GM21717 (cell line): ENCODE data around the gene C1orf122.

Source experiments
- ATAC-seq: cut with Tn5 transposase; IDR thresholded peaks from one replicate; pipeline ENCODE4 v1.9.1; 2021; ENCODE audit warnings: mild to moderate bottlenecking, moderate library complexity; ENCODE audit not compliant: unreplicated experiment

The C1orf122 gene

DNA sequence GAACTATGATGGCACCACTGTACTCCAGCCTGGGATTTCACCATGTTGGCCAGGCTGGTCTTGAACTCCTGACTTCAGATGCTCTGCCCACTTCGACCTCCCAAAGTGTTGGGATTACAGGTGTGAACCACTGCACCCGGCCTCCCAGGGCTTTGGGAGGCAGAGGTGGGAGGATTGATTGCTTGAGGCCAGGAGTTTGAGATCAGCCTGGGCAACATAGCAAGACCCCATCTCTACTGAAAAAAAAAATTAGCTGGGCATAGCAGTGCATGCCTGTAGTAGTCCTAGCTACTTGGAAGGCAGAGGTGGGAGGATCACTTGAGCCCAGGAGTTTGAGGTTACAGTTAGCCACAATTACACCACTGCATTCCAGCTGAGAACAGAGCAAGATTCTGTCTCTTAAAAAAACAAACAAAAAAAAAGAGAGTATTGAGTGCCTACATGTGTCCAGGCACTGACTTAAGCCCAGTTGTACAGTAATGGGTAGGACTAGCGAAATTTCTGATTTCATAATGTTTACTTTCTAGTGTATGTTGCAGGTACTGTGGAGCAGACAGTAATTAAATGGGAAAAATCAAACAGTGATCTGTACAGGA is 9.7 kb upstream of the C1orf122 start:
- no peak for ATAC-seq

DNA sequence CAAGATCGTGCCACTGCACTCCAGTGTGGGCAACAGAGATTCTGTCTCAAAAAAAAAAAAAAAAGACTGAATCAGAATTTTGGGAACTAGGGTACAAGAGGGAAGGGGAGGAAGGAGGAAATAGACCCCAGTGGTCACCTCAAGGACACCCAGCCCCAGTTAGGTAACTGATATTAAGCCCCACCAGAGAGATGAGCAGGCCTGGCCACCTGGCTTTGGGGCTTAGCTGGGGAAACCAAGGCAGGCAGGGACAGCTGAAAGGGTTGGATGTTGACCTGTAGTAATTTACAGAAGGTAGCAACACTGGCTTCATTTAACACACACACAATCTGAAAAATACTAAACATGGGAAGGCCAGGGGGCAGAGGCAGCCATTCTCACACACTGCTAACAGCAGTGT is 5.2 kb upstream of the C1orf122 start:
- no peak for ATAC-seq

GRCh38 chr1:37807220-37807554 is 403 bp upstream of the C1orf122 start:
- ATAC-seq: no peak

DNA sequence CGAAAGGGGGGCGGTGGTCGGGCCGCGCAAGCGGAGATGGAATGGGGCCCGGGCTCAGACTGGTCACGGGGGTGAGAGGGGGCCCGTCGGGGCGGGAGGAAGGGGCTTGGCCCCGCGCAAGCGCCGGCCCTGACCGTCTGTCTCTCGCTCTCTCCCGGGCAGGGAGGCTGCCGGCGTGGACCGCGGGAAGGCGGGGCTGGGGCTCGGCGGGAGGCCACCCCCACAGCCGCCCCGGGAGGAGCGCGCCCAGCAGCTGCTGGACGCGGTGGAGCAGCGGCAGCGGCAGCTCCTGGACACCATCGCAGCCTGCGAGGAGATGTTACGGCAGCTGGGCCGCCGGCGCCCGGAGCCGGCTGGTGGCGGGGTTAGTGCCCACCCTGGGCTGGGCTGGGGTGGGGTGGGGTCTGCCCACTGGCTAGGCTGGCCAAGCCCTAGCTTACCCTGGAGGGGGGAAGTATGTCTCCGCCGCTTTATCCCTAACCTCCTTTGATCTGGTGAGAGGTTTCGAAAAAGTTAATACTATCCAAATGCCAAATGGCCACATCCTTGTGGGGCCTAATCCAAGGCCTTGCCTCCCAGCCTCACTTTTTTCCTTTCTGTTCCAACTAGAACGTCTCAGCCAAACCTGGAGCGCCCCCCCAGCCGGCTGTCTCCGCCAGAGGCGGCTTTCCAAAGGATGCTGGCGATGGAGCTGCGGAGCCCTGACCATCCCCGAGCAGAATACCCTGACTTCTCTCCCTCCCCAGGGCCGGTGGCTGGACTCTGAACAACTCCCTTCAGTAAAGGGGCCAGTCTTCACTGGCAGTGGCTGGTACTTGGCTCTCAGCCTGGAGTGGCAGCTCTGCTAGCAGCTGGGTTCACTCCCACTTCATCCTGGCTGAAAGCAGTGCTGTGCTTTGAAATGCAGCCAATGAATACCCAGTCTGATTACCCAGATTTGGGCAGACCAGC is 1.1 kb downstream of the C1orf122 start:
- peak; percentile 21 for ATAC-seq

GRCh38 chr1:37809942-37810341 is 2.4 kb downstream of the C1orf122 start:
- no peak for ATAC-seq

DNA sequence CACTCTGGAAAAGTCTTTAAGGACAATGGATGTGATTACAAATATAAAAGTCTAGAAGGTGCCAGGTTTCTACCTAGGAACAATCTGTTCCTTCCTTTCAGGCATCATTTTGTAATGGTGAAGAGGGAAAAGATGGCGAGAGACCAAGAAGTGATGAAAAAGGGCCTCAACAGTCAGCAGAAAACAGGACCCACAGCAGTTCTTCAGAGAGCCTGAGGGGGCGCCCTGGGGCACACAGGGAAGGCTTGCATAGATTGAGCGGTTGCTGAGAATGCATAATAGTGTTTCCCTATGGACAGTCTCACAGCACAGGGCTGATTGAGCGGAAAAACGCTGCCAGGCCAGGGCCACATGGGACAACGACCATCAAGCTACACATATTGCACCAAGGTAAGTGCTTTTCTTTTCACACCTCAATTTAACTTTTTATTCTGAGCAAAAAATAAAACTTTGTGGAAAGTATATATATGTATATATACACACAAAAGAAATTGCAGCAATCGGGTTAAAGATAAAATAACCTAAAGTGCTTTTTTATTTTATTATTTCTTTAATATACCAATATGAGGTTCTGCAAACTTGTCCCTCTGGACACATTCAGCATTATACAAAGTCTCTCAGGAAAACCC is 3.6 kb downstream of the C1orf122 start:
- ATAC-seq: no peak

GRCh38 chr1:37813529-37814145 is 6.0 kb downstream of the C1orf122 start:
- ATAC-seq: no peak

GRCh38 chr1:37814252-37814651 is 6.7 kb downstream of the C1orf122 start:
- ATAC-seq: no peak

- no peak for ATAC-seq
Observed at GRCh38 chr1:37817481-37817880, 9.9 kb downstream of the C1orf122 start.

- no peak for ATAC-seq
Observed at GRCh38 chr1:37821481-37821880, 13.9 kb downstream of the C1orf122 start.

DNA sequence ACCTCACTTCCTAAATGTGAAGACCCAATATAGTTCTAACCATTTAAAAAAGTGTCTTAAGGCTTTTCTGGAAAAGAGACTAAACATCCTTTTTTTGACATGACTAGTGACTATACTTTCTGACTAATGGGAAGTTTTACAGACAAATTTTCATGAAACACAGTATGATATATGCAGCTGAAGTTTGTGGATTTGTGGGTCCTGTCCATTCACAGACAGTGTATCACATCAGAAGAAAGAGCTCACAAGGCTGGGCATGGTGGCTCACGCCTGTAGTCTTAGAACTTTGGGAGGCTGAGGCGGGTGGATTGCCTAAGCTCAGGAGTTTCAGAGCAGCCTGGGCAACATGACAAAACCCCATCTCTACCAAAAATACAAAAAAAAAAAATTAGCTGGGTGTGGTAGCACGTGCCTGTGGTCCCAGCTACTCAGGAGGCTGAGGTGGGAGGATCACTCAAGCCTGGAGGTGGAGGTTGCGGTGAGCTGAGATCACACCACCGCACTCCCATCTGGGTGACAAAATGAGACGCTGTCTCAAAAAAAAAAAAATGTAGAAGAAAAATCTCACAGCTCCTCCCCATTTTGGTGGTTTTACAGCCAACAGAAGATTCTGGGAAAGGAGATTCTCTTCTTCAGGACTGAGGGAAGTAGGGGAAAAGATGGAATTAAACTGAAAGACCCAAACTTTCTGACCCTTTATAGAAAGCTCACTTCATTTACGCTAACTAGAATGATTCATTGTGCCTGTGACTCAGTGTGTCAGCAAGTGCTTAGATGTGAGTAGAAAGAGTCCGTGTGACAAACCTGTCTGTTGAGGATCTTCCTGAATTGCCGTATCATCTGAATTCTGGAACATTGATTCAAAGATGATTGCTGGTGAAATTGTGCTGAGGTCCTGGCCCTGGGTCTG is 15.6 kb downstream of the C1orf122 start:
- ATAC-seq: no peak

DNA sequence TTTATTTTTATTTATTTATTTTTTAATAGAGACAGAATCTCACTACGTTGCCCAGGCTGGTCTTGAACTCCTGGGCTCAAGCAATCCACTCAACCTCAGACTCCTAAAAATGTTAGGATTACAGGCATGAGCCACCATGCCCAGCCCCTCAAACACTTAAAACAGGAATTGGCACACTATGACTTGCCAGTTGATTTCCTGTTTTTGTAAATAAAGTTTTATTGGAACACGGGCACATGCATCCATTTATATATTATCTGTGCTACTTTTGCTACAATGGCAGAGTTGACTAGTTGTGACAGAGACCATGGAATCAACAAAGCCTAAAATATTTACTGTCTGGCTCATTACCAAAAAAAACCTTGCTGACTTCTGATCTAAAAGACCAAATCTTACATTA is 16.4 kb downstream of the C1orf122 start:
- no peak for ATAC-seq

GRCh38 chr1:37825506-37825905 is 17.9 kb downstream of the C1orf122 start:
- no peak for ATAC-seq

- ATAC-seq: no peak
Observed at GRCh38 chr1:37828410-37829074, 21.0 kb downstream of the C1orf122 start.

DNA sequence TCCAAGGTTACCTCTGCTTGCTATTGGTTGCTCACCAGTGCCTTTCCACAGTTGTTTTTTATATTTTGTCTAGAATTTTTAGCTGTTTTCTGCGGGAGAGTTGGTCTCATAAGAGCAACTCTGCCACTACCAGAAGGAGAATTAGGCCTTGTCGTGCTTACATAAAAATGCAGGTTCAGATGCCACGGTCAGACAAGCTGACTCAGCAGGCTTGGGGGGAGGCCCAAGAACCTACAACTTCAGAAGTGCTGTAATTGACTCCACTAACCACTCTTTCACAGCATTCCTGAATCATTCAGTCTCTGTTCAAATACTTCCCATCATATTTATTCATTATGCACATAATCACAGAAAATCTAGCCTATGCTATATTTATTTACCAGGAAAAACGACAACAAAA is 23.5 kb downstream of the C1orf122 start:
- no peak for ATAC-seq

- ATAC-seq: no peak
Observed at GRCh38 chr1:37831809-37832208, 24.2 kb downstream of the C1orf122 start.

DNA sequence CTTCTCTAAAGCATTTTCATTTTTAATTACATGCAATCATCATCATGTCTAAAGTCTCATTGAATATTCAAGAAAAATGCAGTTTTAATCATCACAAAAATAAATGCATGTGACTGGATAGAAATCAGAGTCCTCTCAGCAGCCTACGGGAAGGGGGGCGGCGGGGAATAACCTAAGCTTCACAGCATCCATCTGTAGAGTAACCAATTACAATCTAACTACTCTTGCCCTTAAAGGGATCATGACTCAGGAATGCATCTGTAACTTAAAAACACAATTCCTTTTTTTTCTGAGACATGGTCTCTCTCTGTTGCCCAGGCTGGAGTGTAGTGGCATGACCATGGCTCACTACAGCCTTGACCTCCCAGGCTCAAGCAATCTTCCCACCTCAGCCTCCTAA is 29.2 kb downstream of the C1orf122 start:
- ATAC-seq: no peak

DNA sequence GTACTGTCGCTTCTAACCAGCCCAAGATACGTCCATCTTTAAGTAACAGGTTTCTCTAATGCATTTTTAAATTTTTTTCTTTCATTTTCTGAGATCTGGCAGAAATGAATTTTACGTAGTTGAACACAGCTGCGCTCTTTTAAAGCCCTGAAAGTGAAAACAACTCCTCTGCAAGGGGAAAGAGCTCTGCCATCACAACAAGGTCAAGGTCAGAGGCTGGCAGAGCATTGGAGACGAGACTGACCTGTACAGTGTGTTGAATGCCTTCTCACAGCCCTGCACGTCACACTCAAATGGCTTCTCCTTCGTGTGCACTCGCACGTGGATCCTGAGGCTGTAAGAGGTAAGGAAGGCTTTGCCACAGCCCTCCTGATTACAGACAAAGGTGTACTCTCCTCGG is 32.1 kb downstream of the C1orf122 start:
- no peak for ATAC-seq

- no peak for ATAC-seq
Observed at GRCh38 chr1:37840711-37841110, 33.1 kb downstream of the C1orf122 start.

DNA sequence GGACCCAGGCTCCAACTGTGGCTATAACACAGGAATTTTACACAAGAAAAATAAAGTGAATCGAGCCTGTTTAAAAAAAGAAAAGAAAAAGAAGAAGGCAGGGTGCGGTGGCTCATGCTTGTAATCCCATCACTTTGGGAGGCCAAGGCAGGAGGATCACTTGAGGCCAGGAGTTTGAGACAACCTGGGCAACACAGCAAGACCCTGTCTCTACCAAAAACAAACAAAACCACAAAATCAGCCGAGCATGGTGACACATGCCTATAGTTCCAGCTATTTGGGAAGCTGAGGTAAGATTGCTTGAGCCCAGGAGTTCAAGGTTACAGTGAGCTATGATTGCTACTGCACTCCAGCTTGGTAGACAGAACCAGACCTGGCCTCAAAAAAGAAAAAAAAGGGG is 34.1 kb downstream of the C1orf122 start:
- no peak for ATAC-seq
